Measurements from ENCODE around the gene ELK3. TPM values are rescaled to one million over a fixed set of nuclear protein-coding genes. Genes with fewer than 3 reads are reported as not detected.

The ELK3 gene
- total RNA-seq, 1 donor from 2014 or later: 45.6 TPM

GRCh38 chr12:96212456-96213375 is 18.5 kb downstream of the ELK3 start:
- peak; percentile 50 for DNase-seq

GRCh38 chr12:96213869-96214268 is 19.7 kb downstream of the ELK3 start:
- no peak for DNase-seq

GRCh38 chr12:96215919-96216273 is 21.7 kb downstream of the ELK3 start:
- no peak for DNase-seq

- no peak for DNase-seq
Measured at GRCh38 chr12:96218989-96219678, 25.0 kb downstream of the ELK3 start.

- DNase-seq: peak; percentile 98
Measured at GRCh38 chr12:96219700-96220206, 25.6 kb downstream of the ELK3 start.

- DNase-seq: no peak
Measured at GRCh38 chr12:96220902-96221301, 26.7 kb downstream of the ELK3 start.

GRCh38 chr12:96221391-96221790 is 27.2 kb downstream of the ELK3 start:
- DNase-seq: no peak

- DNase-seq: peak; percentile 63
Measured at GRCh38 chr12:96223411-96224218, 29.4 kb downstream of the ELK3 start.

- DNase-seq: no peak
Measured at GRCh38 chr12:96224219-96224615, 30.0 kb downstream of the ELK3 start.

- peak; percentile 94 for DNase-seq
Measured at GRCh38 chr12:96225044-96225855, 31.1 kb downstream of the ELK3 start.

GRCh38 chr12:96225994-96226399 is 31.8 kb downstream of the ELK3 start:
- DNase-seq: no peak

- no peak for DNase-seq
Measured at GRCh38 chr12:96226401-96226800, 32.2 kb downstream of the ELK3 start.

GRCh38 chr12:96226801-96227348 is 32.7 kb downstream of the ELK3 start:
- DNase-seq: no peak

GRCh38 chr12:96227365-96228106 is 33.4 kb downstream of the ELK3 start:
- DNase-seq: no peak

GRCh38 chr12:96228566-96229248 is 34.5 kb downstream of the ELK3 start:
- DNase-seq: no peak

GRCh38 chr12:96230646-96231045 is 36.5 kb downstream of the ELK3 start:
- DNase-seq: no peak

- no peak for DNase-seq
Measured at GRCh38 chr12:96233168-96233567, 39.0 kb downstream of the ELK3 start.

- DNase-seq: peak; percentile 80
Measured at GRCh38 chr12:96233939-96234461, 39.8 kb downstream of the ELK3 start.

- no peak for DNase-seq
Measured at GRCh38 chr12:96234591-96235483, 40.7 kb downstream of the ELK3 start.
